ENCODE results near the gene PEPD. TPM values are rescaled to one million over a fixed set of nuclear protein-coding genes. Genes with fewer than 3 reads are reported as not detected.

PEPD gene
- total RNA-seq, 1 donor, result 23.5 TPM

- Histone ChIP-seq H3K9me3 (ENCODE audit: low read depth, low read length) (no peaks in the 10 kb centered on the region), H3K4me1 (ENCODE audit: insufficient read depth, low read length) (peaks cover 62% of the 10 kb centered on the region), H3K27me3 (ENCODE audit: insufficient read depth, low read length) (no peaks in the 10 kb centered on the region), H3K4me3 (ENCODE audit: low read length) (no peak overlapping the region)
Observed at GRCh38 chr19:33390908-33391630, 130.5 kb downstream of the PEPD start.

GRCh38 chr19:33390101-33390907, 131.3 kb downstream of the PEPD start:
- Histone ChIP-seq H3K4me1 (ENCODE audit: insufficient read depth, low read length) (peaks cover 57% of the 10 kb centered on the region), H3K27me3 (ENCODE audit: insufficient read depth, low read length) (no peaks in the 10 kb centered on the region), H3K9me3 (ENCODE audit: low read depth, low read length) (no peaks in the 10 kb centered on the region), H3K4me3 (ENCODE audit: low read length) (no peak overlapping the region)

- no peaks in the 10 kb centered on the region for H3K9me3 ChIP-seq (ENCODE audit: low read depth, low read length)
- no peaks in the 10 kb centered on the region for H3K27me3 ChIP-seq (ENCODE audit: insufficient read depth, low read length)
- H3K4me3 ChIP-seq (ENCODE audit: low read length), result no peak overlapping the region
- H3K4me1 ChIP-seq (ENCODE audit: insufficient read depth, low read length), result peaks cover 50% of the 10 kb centered on the region
Observed at GRCh38 chr19:33389421-33390100, 132.0 kb downstream of the PEPD start.

- Histone ChIP-seq H3K9me3 (ENCODE audit: low read depth, low read length) (no peaks in the 10 kb centered on the region), H3K27me3 (ENCODE audit: insufficient read depth, low read length) (no peaks in the 10 kb centered on the region), H3K4me3 (ENCODE audit: low read length) (no peak overlapping the region), H3K4me1 (ENCODE audit: insufficient read depth, low read length) (peaks cover 43% of the 10 kb centered on the region)
Observed at GRCh38 chr19:33388725-33389420, 132.7 kb downstream of the PEPD start.

- Histone ChIP-seq H3K4me1 (ENCODE audit: insufficient read depth, low read length) (peaks cover 37% of the 10 kb centered on the region), H3K4me3 (ENCODE audit: low read length) (no peak overlapping the region), H3K27me3 (ENCODE audit: insufficient read depth, low read length) (no peaks in the 10 kb centered on the region), H3K9me3 (ENCODE audit: low read depth, low read length) (no peaks in the 10 kb centered on the region)
Observed at GRCh38 chr19:33388231-33388724, 133.3 kb downstream of the PEPD start.

GRCh38 chr19:33387351-33388230, 134.0 kb downstream of the PEPD start:
- H3K4me3 ChIP-seq (ENCODE audit: low read length), result no peak overlapping the region
- H3K27me3 ChIP-seq (ENCODE audit: insufficient read depth, low read length), result no peaks in the 10 kb centered on the region

GRCh38 chr19:33386361-33386858, 135.2 kb downstream of the PEPD start:
- Histone ChIP-seq H3K4me1 (ENCODE audit: insufficient read depth, low read length) (peaks cover 21% of the 10 kb centered on the region), H3K4me3 (ENCODE audit: low read length) (no peak overlapping the region), H3K9me3 (ENCODE audit: low read depth, low read length) (no peaks in the 10 kb centered on the region), H3K27me3 (ENCODE audit: insufficient read depth, low read length) (no peaks in the 10 kb centered on the region)

More at GRCh38 chr19:33387351-33388230, 134.0 kb downstream of the PEPD start:
- Histone ChIP-seq H3K4me1 (ENCODE audit: insufficient read depth, low read length) (peaks cover 33% of the 10 kb centered on the region), H3K9me3 (ENCODE audit: low read depth, low read length) (no peaks in the 10 kb centered on the region)

- Histone ChIP-seq H3K9me3 (ENCODE audit: low read depth, low read length) (no peaks in the 10 kb centered on the region), H3K4me1 (ENCODE audit: insufficient read depth, low read length) (peaks cover 17% of the 10 kb centered on the region), H3K27me3 (ENCODE audit: insufficient read depth, low read length) (no peaks in the 10 kb centered on the region), H3K4me3 (ENCODE audit: low read length) (no peak overlapping the region)
Observed at GRCh38 chr19:33385956-33386355, 135.6 kb downstream of the PEPD start.

GRCh38 chr19:33384983-33385382, 136.6 kb downstream of the PEPD start:
- H3K4me3 ChIP-seq (ENCODE audit: low read length), result no peak overlapping the region
- H3K4me1 ChIP-seq (ENCODE audit: insufficient read depth, low read length), result peaks cover 7% of the 10 kb centered on the region

GRCh38 chr19:33383720-33384292, 137.8 kb downstream of the PEPD start:
- Histone ChIP-seq H3K27me3 (ENCODE audit: insufficient read depth, low read length) (no peaks in the 10 kb centered on the region), H3K9me3 (ENCODE audit: low read depth, low read length) (no peaks in the 10 kb centered on the region), H3K4me3 (ENCODE audit: low read length) (no peak overlapping the region), H3K4me1 (ENCODE audit: insufficient read depth, low read length) (peaks cover 4% of the 10 kb centered on the region)

More at GRCh38 chr19:33384983-33385382, 136.6 kb downstream of the PEPD start:
- H3K27me3 ChIP-seq (ENCODE audit: insufficient read depth, low read length), result no peaks in the 10 kb centered on the region
- no peaks in the 10 kb centered on the region for H3K9me3 ChIP-seq (ENCODE audit: low read depth, low read length)

GRCh38 chr19:33382982-33383381, 138.6 kb downstream of the PEPD start:
- H3K9me3 ChIP-seq (ENCODE audit: low read depth, low read length), result no peaks in the 10 kb centered on the region
- H3K27me3 ChIP-seq (ENCODE audit: insufficient read depth, low read length), result no peaks in the 10 kb centered on the region
- H3K4me1 ChIP-seq (ENCODE audit: insufficient read depth, low read length), result peaks cover 4% of the 10 kb centered on the region
- H3K4me3 ChIP-seq (ENCODE audit: low read length), result no peak overlapping the region

GRCh38 chr19:33382006-33382405, 139.6 kb downstream of the PEPD start:
- Histone ChIP-seq H3K9me3 (ENCODE audit: low read depth, low read length) (no peaks in the 10 kb centered on the region), H3K4me3 (ENCODE audit: low read length) (no peak overlapping the region), H3K4me1 (ENCODE audit: insufficient read depth, low read length) (peaks cover 7% of the 10 kb centered on the region), H3K27me3 (ENCODE audit: insufficient read depth, low read length) (no peaks in the 10 kb centered on the region)

- H3K9me3 ChIP-seq (ENCODE audit: low read depth, low read length), result no peaks in the 10 kb centered on the region
- no peaks in the 10 kb centered on the region for H3K27me3 ChIP-seq (ENCODE audit: insufficient read depth, low read length)
- no peak overlapping the region for H3K4me3 ChIP-seq (ENCODE audit: low read length)
- H3K4me1 ChIP-seq (ENCODE audit: insufficient read depth, low read length), result peaks cover 14% of the 10 kb centered on the region
Observed at GRCh38 chr19:33381101-33381500, 140.5 kb downstream of the PEPD start.
